HG02884 (cell line): ENCODE measurements around the gene NCBP1.

Source experiments
- ATAC-seq: cut with Tn5 transposase; IDR thresholded peaks from one replicate; pipeline ENCODE4 v1.9.1; 2021; ENCODE audit warnings: mild to moderate bottlenecking, moderate library complexity; ENCODE audit not compliant: unreplicated experiment

Gene NCBP1

DNA sequence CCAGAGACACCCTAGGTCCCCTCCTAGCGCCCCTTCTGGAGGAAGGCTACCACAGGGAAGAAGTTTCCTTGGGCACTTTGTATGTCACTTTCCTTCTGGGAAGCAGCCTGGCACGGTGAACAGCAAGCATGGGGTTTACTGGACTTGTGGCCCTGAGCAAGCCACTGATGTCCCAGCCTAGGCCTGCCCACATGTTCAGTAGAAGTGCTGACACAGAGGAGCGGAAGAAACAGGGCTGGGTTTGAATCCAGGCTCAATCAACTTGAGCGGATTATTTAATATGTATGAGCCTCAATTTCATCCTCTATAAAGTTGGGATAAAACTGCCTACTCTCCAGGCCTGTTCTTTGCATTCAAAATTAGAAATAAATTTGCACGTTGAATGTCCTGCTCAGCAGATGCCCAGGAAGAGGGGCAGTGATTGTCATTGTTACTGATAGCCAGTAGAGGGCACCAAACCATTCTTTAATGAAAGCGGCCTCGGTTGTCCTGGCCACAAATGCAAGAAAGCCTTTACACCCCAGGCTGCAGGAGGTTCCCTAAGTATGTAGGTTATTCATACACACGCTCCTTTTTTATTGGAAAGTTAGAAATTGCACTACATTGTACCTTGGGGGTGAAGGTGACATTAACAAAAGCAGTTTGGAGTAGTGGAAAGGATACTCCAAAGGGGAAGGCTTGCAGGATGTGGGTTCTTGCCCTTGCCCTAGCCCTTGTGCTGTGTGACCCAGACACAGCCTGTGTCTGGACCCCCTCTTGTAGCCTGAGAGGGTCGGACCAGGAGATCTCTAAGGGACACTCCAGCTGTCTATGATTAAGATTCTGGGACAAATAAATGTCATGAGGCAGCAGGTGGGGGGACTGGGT, 77.0 kb downstream of the NCBP1 start:
- peak; percentile 84 for ATAC-seq

DNA sequence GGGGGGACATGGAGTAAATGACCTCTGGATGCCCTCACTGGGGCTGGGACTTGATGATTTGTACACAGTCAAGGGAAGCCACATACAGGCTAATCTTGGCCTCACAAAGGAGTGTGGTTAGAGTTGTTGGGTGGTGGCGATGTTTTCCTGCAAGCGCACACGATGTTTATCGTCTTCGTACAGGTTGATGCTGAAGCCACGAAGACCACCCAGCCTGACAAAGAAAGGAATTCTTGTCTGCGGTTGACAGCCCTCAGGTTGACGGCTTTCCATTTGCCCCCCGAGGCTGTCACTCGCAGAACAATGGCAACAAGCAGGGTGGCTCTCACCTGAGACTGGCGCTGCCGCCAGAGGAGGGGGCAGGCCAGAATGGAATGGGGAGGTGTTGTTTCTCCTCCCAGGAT, 77.6 kb downstream of the NCBP1 start:
- no peak for ATAC-seq

DNA sequence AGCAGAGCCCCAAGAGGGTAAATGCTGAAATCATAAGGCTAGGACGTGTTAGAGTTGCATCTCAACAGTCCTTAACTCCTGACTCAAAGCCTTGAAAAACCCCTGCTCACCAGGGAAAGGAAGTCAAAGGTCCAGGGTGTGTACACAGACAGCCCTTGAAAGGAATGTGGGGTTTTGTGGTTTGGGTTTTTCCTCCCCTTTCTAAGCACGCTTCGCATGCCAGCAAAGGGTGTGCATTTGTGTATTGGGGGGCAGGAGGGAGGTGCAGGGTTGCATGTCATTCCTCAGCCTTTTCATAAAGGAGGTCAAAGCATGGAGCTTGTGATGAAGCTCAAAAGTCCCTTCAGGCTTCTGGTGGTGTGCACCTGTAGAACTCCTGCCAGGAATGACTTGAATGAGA, 80.8 kb downstream of the NCBP1 start:
- ATAC-seq = no peak

DNA sequence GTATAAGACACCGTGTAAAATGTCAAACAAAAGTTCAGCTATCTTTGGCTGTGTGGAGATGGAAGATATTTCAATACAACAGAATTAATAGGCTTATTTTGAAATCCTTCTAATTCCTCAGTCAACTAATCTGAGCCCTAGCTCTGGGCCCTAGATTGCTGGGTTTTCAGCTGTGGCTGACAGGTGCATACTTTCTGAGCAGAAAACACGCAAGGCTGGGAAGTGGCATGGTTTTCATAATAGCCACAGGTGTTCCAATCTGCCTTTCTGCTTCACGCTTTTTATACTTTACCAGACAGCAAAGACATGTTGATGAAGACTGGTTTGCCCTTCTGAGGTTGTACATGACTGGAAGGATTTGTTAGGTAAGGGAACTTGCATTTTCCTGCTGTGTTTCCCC, 84.2 kb downstream of the NCBP1 start:
- no peak for ATAC-seq

DNA sequence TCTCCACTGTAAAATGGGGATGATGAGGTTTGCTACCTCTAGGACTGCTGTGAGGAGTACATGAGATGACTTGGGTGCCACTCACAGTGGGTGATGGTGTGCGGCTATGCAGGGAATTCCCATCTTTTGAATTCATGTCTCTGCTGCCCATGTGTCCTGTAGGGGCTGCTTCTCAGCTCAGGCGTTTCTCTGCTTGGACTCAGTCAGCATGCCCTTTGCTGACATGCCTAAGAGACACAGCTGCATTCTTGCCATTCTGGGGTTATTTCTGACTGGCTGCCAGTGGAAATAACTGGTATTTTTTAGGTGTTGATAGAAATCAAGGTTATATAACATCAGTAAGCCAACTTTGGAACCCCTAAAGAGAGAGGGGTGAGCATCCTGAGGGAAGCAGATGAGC, 87.8 kb downstream of the NCBP1 start:
- ATAC-seq = no peak

GRCh38 chr9:97722331-97722730, 88.7 kb downstream of the NCBP1 start:
- ATAC-seq = no peak
